ENCODE data around the gene RAB9A. TPM values are rescaled to one million over a fixed set of nuclear protein-coding genes. Genes with fewer than 3 reads are reported as not detected.
"Not testable (repeated sequence)": the region's sequence is repeated elsewhere in the genome, so short reads cannot be mapped to it uniquely, and the experiment has no call there.

The RAB9A gene
- total and polyA plus RNA-seq, 9 of the 15 experiments (the other 6 are each of a cell fraction or from before 2014, with no cell fraction given): 13.5 to 20.8 (median 17.7) TPM

DNA sequence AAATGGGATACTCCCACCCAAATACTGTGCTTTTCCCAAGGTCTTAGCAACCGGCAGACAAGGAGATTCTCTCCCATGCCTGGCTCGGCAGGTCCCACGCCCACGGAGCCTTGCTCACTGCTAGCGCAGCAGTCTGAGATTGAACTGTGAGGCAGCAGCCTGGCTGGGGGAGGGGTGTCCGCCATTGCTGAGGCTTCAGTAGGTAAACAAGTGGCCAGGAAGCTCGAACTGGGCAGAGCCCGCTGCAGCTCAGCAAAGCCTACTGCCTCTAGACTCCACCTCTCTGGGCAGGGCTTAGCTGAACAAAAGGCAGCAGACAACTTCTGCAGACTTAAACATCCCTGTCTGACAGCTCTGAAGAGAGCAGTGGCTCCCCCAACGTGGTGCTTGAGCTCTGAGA, 36.0 kb downstream of the RAB9A start:
- H3K9me1 ChIP-seq (ENCODE audit: control insufficient read depth, insufficient read depth, low read length); in situ Hi-C loops (cut with MboI); H3K27ac ChIP-seq (ENCODE audit: extremely low read depth, low read depth, low read length); H3K4me2 ChIP-seq (ENCODE audit: insufficient read depth, low read length); CTCF ChIA-PET (ENCODE audit: low intra/inter-chr PET ratio); H4K20me1 ChIP-seq (replicated peaks; ENCODE audit: control insufficient read depth, insufficient read depth, low read length); H2AFZ ChIP-seq (ENCODE audit: low read depth, low read length); BruUV-seq (replicated peaks); H3K4me3 ChIP-seq; H3K4me1 ChIP-seq (replicated peaks in 1 of 2; ENCODE audit: control insufficient read depth in 2 of 2, insufficient read depth in 2 of 2, low read length in 2 of 2); ATAC-seq; H3K9ac ChIP-seq (ENCODE audit: insufficient read depth in 1 of 2, low read depth in 2 of 2, low read length in 2 of 2); DNase-seq (ENCODE audit: extremely low read depth in 1 of 4, low spot score in 3 of 4); H3K9me3 ChIP-seq (replicated peaks; ENCODE audit: control insufficient read depth, insufficient read depth, low read depth, low read length); H3K27me3 ChIP-seq (ENCODE audit: control insufficient read depth in 2 of 2, insufficient read depth in 2 of 2, low read length in 2 of 2); FAIRE-seq; intact Hi-C loops (cut with micrococcal nuclease); POLR2A ChIA-PET: not testable (repeated sequence)
- Histone ChIP-seq H3K79me2 (ENCODE audit: control insufficient read depth, insufficient read depth, low read length) (peaks cover 39% of the 10 kb centered on the region), H3K36me3 (ENCODE audit: control insufficient read depth, insufficient read depth, low read length) (peaks cover 27% of the 10 kb centered on the region; the same call in 2 of the 3 replicates)
- 60% methylated on average over 4 of the region's 9 CpGs for WGBS (ENCODE audit: insufficient coverage, low coverage, missing lambda C conversion rate)
- TF ChIP-seq, protein P1, sequence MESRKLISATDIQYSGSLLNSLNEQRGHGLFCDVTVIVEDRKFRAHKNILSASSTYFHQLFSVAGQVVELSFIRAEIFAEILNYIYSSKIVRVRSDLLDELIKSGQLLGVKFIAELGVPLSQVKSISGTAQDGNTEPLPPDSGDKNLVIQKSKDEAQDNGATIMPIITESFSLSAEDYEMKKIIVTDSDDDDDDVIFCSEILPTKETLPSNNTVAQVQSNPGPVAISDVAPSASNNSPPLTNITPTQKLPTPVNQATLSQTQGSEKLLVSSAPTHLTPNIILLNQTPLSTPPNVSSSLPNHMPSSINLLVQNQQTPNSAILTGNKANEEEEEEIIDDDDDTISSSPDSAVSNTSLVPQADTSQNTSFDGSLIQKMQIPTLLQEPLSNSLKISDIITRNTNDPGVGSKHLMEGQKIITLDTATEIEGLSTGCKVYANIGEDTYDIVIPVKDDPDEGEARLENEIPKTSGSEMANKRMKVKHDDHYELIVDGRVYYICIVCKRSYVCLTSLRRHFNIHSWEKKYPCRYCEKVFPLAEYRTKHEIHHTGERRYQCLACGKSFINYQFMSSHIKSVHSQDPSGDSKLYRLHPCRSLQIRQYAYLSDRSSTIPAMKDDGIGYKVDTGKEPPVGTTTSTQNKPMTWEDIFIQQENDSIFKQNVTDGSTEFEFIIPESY (CRISPR knock-in tag; IDR thresholded peaks at IDR 0.05): 0 out of 2 replicates have a peak, but pooled peaks have one; percentile 30
- TF ChIP-seq EGR1 (conservative IDR thresholded peaks at IDR 0.05): 0 out of 2 replicates have a peak, but pooled peaks have one; percentile 29

DNA sequence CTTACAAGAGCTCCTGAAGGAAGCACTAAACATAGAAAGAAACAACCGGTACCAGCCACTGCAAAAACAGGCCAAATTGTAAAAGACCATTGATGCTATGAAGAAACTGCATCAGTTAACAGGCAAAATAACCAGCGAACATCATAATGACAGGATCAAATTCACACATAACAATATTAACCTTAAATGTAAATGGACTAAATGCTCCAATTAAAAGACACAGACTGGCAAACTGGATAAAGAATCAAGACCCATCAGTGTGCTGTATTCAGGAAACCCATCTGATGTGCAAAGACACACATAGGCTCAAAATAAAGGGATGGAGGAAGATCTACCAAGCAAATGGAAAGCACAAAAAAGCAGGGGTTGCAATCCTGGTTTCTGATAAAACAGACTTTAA, 37.7 kb downstream of the RAB9A start:
- DNase-seq (ENCODE audit: extremely low read depth in 1 of 4, low spot score in 3 of 4); H3K27ac ChIP-seq (ENCODE audit: extremely low read depth, low read depth, low read length); H3K4me3 ChIP-seq; in situ Hi-C loops (cut with MboI); H3K4me2 ChIP-seq (ENCODE audit: insufficient read depth, low read length); H4K20me1 ChIP-seq (replicated peaks; ENCODE audit: control insufficient read depth, insufficient read depth, low read length); ATAC-seq; H2AFZ ChIP-seq (ENCODE audit: low read depth, low read length); FAIRE-seq; H3K9ac ChIP-seq (ENCODE audit: insufficient read depth in 1 of 2, low read depth in 2 of 2, low read length in 2 of 2); H3K4me1 ChIP-seq (replicated peaks in 1 of 2; ENCODE audit: control insufficient read depth in 2 of 2, insufficient read depth in 2 of 2, low read length in 2 of 2); H3K9me1 ChIP-seq (ENCODE audit: control insufficient read depth, insufficient read depth, low read length); CTCF ChIA-PET (ENCODE audit: low intra/inter-chr PET ratio); POLR2A ChIA-PET; BruUV-seq (replicated peaks); intact Hi-C loops (cut with micrococcal nuclease); H3K27me3 ChIP-seq (ENCODE audit: control insufficient read depth in 2 of 2, insufficient read depth in 2 of 2, low read length in 2 of 2); H3K9me3 ChIP-seq (replicated peaks; ENCODE audit: control insufficient read depth, insufficient read depth, low read depth, low read length): not testable (repeated sequence)
- Histone ChIP-seq H3K79me2 (ENCODE audit: control insufficient read depth, insufficient read depth, low read length) (peaks cover 37% of the 10 kb centered on the region), H3K36me3 (ENCODE audit: control insufficient read depth, insufficient read depth, low read length) (peaks cover 17% of the 10 kb centered on the region; the same call in 2 of the 3 replicates)
- WGBS (ENCODE audit: insufficient coverage, low coverage, missing lambda C conversion rate): 46% methylated on average over 2 of the region's 2 CpGs
- peak; percentile 86 for TF ChIP-seq ZNF507 (tag; conservative IDR thresholded peaks at IDR 0.05)
